Measurements from ENCODE around the gene SGSM2.

The SGSM2 gene

DNA sequence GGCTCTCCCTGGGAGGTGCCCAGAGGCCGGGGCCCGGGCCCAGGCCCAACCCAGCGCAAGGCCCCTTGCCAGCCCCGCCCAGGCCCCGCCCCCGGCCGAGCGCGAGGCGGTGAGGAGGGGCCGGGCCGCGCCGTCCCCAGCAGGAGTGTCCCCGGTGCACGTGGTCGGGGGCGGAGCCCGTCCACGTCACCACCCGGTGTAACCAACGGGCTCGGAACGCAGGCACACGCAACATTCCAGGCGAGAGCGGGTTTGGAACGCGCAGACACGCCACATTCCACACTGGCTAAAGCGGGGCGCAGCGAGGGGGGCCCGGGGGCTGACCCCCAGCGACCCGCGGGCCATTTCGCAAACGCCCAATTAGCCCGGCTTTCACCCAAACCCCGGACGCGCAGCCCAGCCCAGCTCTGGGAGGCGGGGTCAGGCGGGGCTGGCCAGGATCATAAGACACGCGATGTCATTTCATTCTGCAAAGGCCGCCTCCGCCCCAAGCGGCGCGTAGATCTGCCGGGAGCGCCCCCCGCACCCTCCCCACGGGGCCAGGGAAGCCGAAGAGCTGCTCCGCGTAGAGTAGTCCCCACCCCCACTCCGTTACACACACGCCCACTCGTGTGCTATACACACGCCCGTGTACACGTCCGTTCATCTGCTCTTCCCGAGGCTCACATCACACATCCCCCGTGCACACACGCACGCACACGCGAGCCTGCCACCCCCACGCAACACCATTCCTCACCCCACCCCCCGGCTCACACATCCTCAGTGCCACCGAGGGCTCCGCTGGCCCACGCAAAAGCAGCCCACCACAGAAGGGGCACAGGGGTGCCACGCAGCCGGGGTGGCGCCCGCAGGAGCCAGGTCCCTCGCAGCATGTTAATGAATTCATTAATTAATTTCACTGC lies 62.5 kb downstream of the SGSM2 start:
- DNase-seq: peak; percentile 88 to 90

DNA sequence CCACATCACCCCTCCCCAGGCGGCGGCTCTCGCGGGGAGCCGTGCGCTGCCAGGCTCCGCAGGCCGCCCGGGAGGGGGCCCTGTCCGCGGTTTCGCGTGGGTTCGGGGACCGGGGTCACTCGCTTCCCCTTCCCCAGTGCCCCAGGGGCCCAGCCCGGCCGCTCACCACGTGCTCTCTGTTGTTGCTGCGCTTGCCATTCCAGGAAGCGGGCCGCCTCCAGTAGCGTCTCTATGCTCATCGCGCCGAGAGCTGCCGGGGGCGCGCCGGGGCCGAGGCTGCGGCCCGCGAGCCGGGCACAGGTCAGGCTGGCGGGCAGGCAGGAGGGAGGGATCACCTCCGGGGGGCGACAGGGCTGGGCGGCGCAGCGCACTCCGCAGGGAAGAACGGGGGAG lies 63.2 kb downstream of the SGSM2 start:
- DNase-seq: peak in 1 of 2 experiments; percentile 36

DNA sequence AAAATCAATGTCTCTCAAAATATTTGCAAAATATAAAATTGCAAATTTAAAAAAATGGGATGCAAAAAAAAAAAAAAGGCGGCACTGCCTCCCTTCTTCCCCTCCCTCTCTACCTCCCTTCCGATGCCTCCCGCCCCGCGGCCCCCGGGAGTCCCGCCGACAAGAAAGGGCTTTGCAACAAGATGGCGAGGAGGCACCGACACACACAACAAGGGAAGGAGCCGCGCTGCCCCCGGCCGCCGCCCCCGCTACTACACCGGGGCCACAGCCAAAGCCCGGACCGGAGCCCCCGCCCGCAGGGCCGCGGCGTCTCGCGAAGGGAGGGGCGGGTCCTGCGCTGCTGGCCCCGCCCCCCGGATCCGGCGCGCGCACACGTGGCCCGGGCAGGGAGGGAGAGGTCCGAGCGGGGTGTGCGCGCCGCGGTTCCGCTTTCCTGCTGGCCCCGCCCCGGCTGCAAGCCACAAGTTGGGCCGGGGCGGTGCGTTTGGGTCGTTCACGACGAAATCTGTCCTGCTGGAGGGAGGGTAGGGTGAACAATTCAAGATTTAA lies 63.6 kb downstream of the SGSM2 start, which contains the start of gene MNT:
MNT (minus strand) TSS at position 184 of the 549 bp plus-strand sequence. CDS start 348 bp downstream, outside the sequence.
- DNase-seq: peak; percentile 87 to 89

DNA sequence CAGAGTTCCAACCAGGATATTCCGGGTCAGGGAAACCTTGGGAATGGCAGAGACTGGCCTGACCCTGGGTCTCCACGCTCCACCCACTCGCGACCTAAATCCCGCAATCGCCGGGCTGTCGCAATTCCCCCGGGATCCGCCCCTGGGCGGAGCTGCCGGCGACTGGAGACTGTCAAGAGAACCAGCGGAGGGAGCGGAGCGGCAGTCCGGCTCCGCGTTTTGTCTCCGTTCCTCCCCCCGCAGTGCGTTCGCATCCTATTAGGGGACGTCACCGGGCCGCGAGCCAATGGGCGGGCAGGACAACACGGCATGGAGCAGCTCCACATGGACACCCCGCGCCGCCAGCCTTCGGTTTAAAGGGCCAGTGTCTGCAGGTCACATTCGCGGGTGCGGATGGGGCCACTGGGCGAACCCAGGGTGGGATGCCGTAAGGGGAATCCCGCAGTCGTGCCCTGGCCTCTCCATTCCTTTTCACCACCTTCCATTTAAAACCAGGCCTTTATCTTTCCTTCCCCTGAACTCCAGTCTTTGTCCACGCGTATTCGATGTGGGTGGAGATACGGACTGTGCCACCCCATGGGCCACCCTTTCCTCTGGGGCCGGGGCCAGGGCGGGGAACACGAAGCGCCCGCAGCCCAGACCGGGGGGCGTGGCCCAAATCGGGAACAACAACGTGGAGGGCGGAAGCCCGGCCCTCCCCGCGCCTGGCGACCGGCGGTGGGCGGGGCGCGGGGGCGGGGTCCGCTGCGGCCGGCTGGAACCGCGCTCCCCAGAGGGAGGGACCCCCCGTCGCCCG lies 64.3 kb downstream of the SGSM2 start:
- peak; percentile 96 for DNase-seq

DNA sequence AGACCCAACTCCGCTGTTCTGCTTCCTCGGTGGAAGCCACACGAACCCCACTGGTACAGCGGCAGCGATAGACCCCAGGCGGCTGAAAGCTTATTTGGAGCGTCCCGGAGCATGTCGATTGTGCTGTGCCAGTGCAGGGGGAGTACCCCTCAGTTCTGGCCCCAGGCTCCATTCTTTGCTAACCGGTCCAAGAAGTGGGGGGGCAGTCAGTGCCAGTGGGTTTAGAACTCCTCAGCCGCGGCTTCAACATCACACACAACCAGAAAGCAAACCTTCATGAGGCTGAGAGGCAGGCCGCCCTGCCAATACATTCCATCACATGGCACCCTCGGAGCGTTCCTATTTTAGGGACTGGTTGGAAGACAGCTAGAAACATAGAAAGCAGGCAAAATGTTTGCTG lies 65.2 kb downstream of the SGSM2 start:
- DNase-seq: no peak

DNA sequence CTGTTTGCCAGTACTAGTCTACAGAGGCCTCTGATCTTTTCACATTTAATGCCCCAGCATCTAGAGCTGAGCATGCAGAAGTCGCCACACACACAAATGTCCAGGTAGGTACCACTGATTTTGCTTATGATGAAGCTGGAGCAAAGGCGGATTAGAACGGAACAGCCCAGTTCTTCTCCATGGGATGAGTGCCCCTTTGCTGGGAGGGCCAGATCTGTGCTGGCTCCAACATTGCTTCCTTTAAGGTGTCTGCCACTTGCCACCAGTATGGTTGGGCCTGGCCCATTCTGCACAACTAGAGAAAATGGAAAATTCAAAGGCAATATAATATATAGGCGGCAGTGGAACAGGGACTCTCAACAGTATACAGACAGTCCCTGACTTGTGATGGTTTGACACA lies 65.7 kb downstream of the SGSM2 start:
- DNase-seq: no peak

DNA sequence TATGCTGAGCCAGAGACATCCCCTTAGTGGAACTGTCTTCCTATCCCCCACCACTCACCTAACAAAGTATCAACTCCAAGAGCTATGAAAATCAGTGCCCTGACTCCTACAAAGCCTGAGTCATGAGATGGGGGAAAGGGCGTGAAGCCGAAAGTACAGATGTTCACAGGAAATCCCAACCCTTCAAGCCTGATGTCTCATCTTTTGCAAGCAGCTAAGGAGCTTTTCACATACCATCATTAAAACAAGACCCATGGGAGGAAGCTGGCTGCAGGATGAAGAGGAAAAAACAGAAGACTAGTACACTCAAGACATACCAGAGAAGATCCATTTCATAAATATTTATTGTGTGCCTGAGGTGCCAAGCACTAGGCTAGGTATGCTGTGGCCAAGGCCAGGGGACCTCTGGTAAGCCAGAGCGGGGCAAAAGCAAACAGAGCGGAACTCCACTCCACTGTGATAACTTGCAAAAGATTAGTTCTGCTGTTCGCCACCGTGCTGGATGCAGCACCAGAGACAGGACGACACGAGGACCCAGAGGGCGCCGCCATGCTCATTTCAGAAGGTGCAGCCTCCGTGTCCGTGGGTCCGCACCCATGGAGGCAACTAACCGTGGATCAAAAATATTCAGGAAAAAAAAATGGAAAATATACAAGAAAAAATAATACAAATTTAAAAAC lies 68.1 kb downstream of the SGSM2 start:
- no peak for DNase-seq

DNA sequence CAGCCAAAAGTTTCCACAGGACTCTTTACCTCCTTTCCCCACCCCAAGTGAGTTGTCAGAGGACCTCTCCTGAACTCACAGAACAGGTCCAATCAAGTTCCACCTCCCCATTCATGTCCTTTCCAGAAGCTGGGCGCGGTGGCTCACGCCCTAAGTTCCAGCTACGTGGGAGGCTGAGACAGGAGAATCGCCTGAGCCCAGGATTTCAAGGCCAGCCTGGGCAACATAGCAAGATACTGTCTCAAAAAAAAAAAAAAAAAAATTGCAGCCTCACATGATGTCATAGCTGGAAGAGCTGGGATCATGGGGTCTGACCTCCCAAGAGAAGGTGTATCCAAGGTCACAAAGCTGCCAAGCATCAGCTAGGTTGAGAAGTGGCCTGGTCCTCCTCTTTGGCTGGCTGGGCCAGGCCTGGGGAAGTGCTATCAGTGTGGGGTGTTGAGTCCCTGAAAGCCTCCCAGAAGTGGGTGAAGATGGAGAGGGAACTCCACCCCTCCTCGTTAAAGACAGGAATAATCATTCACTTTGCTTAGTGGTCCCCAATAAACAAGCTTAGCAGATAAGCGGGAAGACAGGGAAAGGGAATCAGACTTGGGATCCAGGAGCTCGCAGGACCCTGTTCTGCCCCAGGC lies 69.1 kb downstream of the SGSM2 start:
- no peak for DNase-seq

DNA sequence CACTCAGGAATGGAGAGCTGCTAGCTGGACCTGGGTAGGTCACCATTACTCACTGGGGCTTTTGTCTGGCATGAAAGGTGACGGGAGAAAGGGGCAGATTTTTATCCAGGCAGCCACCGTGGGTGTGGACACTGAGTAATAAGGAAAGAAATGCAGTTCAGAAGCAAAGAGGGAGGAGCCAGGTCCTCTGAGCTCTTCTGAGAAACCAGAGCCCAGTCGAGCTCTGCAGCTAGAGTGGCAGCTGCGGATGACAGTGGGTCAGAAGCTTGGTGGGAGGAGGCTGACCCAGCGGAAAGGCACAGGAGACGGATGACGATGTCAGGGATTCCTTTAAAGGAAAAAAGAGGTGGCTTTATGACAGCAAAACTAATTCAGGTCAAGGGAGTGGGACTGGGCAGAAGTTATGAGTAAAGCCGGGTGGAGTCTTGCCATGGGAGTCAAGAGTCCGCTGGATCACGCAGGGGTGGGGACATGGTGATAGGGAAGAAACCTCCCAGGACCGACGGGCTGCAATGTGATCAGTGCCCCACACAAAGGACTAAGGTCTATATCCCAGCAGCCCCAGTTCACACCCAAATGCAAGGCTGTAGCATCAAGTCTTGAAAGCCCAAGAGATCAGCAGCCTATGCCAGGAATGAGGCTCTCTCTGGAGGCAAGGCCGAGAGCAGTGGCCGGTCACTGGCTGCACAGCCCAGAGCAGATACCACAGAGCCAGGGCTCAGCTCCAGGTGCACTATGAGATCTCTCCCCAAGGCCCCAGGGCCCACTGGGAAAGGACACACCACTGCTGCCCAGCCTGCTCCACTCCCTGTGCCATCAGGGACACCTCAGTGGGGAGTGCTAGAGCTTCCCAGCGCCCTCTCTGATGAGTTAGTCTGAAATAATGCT lies 69.8 kb downstream of the SGSM2 start:
- DNase-seq: no peak

DNA sequence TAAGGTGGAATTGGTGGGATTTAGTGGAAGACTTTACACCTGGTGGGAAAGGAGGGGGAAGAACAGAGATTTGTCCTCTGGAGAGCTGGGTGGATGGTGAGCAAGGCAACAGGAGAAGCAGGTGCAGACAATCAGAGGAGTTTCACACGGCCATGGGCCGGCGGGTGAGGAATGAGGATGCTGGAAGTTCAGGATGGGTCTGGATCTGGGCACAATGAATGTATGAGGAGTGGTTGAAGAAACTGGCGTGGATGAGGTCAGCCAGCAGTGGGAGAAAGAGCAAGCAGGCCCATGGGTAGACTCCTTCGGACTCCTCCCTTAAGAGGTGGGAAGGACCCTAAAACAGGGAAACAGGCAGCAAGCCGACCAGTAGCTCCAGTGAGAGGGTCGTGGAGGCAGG lies 73.7 kb downstream of the SGSM2 start:
- no peak for DNase-seq

DNA sequence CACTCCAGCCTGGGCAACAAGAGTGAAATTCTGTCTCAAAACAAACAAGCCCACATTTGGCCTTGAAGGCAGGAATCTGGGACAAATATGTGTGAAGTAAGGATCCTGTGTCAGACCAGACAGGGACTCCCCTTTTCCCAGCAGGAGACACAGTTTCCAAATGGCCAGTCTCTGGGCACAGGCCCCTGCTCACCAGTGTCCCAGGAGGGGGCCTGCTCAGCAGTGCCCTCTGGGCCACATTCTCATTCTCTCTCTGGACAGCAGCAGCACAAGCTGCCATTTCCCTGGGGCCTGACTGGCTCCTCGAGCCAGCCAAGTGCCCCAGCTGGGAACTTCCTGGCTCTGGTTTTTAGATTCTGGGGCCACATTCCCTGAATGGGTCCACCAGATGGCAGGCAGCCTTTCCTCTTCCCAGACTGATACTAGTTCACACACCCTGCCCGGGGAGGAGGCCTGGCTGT lies 75.3 kb downstream of the SGSM2 start:
- peak in 1 of 2 experiments; percentile 46 for DNase-seq

DNA sequence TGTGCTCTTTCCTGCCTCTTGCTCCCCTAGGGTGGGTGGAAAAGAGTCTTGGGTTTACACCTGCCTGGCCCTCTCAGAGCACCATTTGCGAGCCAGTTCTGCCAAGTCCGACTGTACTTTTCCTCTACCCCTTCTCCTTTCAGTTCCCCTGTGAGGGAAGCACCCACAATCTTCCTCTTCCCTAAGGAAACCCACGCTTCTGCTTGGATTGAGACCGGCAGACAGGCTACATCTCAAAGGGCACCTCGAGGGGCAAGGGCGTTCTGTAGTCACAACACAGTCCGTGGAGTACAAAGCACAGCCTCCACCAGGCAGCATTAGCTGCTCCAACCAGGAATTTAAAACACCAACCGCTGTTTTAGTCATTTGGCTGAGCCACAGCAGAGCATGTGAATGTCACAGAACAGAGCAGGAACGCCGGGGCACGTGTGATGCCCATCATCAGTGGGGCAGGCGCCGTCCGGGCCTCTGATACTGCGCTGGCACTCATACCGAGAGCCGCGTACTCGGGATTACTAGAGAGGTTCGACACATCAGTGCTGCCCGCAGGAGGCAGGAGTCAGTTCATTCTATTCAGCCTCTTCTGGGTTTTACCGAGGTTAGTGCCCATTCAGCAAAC lies 77.3 kb downstream of the SGSM2 start:
- no peak for DNase-seq

DNA sequence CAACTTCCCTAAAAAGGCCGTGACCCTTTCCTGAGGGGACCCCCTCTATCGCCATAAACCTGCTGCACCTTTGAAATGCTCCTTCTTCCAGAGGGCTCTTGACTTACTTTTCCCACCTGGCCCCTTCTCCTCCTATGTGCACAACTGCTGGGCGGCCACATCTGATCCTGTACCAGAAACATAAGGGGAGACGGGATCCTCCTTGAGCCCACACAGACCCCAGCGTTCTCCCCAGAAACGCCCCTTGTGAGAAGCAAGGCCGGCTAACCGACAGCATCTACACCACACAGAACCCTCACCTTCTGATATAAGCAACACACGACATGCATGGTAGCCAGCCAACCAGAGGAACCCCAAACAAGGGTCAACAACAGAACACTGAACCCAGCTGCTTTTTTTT lies 77.8 kb downstream of the SGSM2 start:
- DNase-seq: no peak

DNA sequence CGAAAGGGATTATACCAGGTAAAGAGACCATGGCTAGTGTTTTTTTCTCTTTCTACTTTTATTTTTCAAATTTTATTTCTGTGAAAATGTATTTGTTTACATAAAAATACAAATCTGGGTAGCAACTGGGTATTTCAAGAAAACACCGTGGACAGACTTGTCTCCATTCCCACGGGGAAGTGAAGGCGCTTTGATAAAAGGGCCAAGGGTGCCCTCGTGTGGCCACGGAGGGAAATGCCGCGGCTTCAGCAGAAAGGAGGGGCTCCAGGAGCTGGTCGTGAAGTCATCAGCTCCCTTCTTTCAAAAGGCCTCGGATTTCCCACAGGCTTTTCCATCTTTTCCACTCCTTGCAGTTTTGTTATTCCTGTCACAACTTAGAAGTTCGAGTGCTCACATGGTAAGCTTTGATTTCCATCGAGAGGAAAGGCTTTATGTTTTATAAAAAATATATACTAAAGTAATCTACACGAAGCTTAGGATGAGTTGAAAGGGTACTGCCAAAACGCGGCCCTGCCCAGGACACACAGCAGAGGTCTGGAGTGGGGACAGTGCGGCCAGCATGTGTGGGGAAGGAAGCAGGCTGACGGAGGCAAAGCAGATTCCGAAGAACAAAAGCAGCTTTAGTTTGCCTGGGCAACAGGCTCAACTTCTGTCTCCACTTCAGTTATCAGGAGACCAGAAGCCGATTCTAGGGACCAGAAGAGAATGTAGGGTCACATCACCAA lies 78.9 kb downstream of the SGSM2 start:
- DNase-seq: peak; percentile 61 to 70

DNA sequence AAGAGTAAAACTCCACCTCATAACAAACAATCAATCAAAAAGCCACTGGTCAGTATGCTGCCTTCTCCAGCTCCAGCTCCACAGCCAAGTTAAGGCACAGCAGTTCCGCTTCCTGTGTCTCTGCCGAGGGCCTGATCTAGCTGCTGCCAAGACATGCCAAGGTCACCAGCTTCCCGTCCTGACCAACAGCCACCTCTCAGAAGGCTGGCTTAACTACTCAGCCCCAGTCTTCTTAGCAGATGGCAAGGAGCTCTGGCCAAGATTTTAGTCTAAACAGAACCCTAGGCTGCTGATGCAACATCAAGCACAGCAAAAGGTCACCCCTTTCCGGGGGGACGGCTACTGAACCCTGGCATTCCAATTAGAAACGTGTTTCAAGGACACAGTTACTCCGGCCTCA lies 81.3 kb downstream of the SGSM2 start:
- DNase-seq: no peak

DNA sequence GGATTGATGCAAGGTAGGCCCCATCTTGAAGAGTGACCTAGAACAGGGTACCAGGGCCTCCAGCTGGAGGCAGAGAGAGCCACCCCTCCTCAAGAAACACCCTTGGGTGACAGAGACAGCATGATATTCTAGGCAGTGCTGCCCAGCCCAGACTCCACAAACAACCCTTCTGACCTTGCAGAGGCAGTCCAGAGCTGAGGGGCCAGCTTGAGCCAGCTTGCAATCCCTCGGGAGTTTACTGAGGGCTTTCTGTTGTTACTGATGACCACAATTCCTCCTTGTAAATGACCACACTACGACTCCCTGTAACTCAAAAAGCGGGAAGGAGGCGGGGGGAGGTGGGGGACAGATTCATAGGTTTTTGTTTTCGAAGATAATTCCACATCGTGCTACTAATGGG lies 82.2 kb downstream of the SGSM2 start:
- DNase-seq: no peak

DNA sequence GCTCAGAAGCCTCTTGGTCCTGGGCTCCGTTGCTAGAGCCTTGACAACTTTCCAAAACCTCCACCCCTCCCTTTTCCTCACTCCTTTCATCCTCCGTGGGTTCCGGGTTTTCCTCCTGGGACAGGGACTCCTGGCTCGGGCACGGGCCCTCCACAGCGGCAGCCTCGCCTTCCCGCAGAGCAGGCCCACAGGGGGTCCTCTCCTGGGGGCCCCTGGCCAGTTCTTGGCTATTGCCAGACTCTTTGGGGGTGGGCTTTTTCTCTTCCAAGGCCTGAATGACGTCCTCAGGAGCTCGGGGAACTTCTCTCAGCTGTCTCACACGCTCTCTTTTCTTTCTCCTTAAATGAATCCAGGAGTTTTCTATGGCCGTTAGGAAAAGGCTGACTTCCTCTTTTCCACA lies 82.9 kb downstream of the SGSM2 start:
- no peak for DNase-seq

DNA sequence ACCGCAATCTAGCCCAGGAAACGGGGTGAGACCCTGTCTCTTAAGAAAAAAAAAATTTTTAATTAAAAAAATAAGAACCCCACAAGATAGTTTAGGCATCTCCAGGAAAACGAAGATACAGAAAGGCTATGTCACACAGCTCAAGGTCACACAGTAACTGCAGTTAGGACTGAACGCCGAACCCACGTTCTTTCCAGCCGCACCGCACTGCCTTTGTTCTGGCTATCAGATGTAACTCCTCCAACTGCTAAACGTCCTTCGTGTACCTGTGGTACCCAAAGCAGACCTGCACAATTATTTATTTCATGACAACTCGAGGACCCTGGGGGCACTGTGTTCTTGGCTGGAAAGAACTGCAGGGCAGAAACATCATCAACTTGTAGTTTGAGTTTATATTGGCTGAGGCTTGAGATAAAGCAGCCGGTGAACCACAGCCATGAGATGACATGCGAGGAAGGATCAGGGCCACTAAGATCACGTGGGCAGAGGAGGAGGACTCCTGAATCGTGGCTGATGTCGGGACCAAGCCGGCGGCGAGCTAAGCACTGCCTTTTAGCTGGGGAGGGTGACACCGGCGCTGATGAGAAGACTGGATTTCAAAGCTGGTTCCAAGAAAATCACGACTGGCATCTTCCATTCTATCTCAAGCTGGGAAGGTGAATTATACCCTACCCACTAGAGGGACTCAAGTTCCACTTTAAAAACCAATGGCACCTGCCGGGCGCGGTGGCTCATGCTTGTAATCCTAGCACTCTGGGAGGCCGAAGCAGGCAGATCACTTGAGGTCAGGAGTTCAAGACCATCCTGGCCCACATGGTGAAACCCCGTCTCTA lies 84.2 kb downstream of the SGSM2 start:
- DNase-seq: peak in 1 of 2 experiments; percentile 23

DNA sequence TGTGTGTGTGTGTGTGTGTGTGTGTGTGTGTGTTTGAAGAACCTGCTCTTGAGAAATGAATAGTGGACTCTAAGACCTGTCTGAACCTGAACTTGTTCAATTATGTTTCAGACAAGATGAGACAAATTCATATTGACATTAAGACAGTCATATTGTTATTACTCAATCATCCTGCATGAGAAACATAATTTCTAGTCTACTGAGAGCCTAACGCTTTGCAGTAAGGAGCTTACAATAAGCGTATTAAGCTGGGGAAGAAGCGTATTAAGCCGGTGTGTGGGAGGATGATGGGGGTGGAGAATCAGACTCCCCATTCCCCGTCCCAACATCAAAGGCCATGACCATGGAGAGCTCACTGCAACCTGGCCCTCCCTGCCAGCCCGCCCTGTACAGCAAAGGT lies 86.0 kb downstream of the SGSM2 start:
- DNase-seq: no peak
